ENCODE measurements around the gene USP48. TPM values are rescaled to one million over a fixed set of nuclear protein-coding genes. Genes with fewer than 3 reads are reported as not detected.

Gene USP48
- total RNA-seq, 1 experiment from 2014 or later, result 84.8 TPM

DNA sequence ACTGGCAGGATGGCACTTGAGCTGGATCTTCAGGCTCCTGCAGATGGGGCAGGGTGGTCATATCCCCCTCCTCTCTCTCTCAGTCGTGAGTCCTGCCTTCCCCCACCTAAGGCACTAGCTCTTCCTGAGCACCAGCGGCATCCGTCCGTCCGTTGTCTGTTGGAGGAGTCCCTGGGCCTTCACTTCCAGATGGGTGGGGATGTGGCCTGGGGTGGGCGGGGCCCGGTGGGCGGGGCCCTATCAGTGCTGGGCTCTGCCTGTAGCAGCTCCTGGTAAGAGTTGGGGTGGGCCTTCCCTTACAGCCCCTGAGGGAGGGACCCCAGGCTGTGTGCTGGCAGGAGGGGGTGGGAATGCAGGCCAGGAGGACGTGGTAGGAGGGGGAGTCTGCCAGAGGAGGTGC is 39.4 kb upstream of the USP48 start:
- no peak overlapping the region for H3K23ac ChIP-seq (ENCODE audit: insufficient read length, low read depth, low read length)
- TF ChIP-seq, protein P1, sequence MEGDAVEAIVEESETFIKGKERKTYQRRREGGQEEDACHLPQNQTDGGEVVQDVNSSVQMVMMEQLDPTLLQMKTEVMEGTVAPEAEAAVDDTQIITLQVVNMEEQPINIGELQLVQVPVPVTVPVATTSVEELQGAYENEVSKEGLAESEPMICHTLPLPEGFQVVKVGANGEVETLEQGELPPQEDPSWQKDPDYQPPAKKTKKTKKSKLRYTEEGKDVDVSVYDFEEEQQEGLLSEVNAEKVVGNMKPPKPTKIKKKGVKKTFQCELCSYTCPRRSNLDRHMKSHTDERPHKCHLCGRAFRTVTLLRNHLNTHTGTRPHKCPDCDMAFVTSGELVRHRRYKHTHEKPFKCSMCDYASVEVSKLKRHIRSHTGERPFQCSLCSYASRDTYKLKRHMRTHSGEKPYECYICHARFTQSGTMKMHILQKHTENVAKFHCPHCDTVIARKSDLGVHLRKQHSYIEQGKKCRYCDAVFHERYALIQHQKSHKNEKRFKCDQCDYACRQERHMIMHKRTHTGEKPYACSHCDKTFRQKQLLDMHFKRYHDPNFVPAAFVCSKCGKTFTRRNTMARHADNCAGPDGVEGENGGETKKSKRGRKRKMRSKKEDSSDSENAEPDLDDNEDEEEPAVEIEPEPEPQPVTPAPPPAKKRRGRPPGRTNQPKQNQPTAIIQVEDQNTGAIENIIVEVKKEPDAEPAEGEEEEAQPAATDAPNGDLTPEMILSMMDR (conservative IDR thresholded peaks at IDR 0.05), result no peak
- no peak overlapping the region for H3K4me2 ChIP-seq (ENCODE audit: insufficient read depth, insufficient read length, low read length)
- H2BK5ac ChIP-seq (ENCODE audit: insufficient read length, low read length), result no peak overlapping the region
- Mint-ChIP-seq H3K4me1 (peaks cover 4 to 13% of the 10 kb centered on the region in 2 experiments), H3K4me3 (no peak overlapping the region), H3K27ac (no peak overlapping the region; a peak in 2 of 7 replicates), H3K27me3 (ENCODE audit: low read depth) (no peaks in the 10 kb centered on the region; the same call in 1 of the 2 replicates), H3K36me3 (ENCODE audit: insufficient read depth in 1 of 3, low read depth in 3 of 3) (peaks cover 12 to 26% (median 19%) of the 10 kb centered on the region in 3 experiments; a peak in 6 of 7 replicates), H3K9me3 (no peaks in the 10 kb centered on the region)
- no peak overlapping the region for H3K18ac ChIP-seq (ENCODE audit: insufficient read length, low read depth, low read length)
- no peak overlapping the region for H3K14ac ChIP-seq (ENCODE audit: insufficient read depth, low read length)
- H3K23me2 ChIP-seq (ENCODE audit: insufficient read length, low read depth, low read length, poor library complexity, severe bottlenecking), result no peaks in the 10 kb centered on the region
- no peak overlapping the region for H2BK20ac ChIP-seq (ENCODE audit: low read depth, low read length, poor library complexity, severe bottlenecking)
- no peaks in the 10 kb centered on the region for H3K4me1 ChIP-seq (ENCODE audit: insufficient read depth, low read length)
- no peak overlapping the region for H3T11ph ChIP-seq (ENCODE audit: low read length)
- no peaks in the 10 kb centered on the region for H4K20me1 ChIP-seq (ENCODE audit: control insufficient read depth, insufficient read depth, insufficient read length)
- no peak overlapping the region for H2AK5ac ChIP-seq (ENCODE audit: insufficient read length, low read length)
- H3K56ac ChIP-seq (ENCODE audit: insufficient read length, low read depth, low read length), result no peak overlapping the region
- no peak overlapping the region for H4K8ac ChIP-seq (replicated peaks; ENCODE audit: insufficient read length, low read depth, low read length)
- H3K27ac ChIP-seq (ENCODE audit: insufficient read length, low read depth, low read length), result no peak overlapping the region
- H3K4ac ChIP-seq (ENCODE audit: low read depth, low read length), result no peak overlapping the region
- DNase-seq, result peak; percentile 89
- no peak overlapping the region for H2BK12ac ChIP-seq (ENCODE audit: insufficient read length, low read depth, low read length)
- no peak overlapping the region for H4K5ac ChIP-seq (ENCODE audit: insufficient read length, low read depth, low read length)
- H3K79me2 ChIP-seq (ENCODE audit: insufficient read depth, low read length), result no peaks in the 10 kb centered on the region
- no peak overlapping the region for H4K91ac ChIP-seq (ENCODE audit: insufficient read length, low read depth, low read length)
- no peaks in the 10 kb centered on the region for H3K27me3 ChIP-seq (ENCODE audit: insufficient read depth, low read length)
- H2BK15ac ChIP-seq (ENCODE audit: low read depth, low read length), result no peak overlapping the region
- no peak overlapping the region for H2AFZ ChIP-seq (ENCODE audit: low read length)
- H3K9ac ChIP-seq (ENCODE audit: extremely low read depth, insufficient read length, low read length), result no peak overlapping the region
- no CpG with 5 or more reads among the region's 9 CpGs for WGBS (ENCODE audit: extremely low coverage, insufficient read length, low lambda C conversion rate)
- H3K79me1 ChIP-seq (ENCODE audit: insufficient read depth, low read depth, low read length, poor library complexity, severe bottlenecking), result no peaks in the 10 kb centered on the region
- H3K9me3 ChIP-seq (ENCODE audit: control insufficient read depth, low read depth, low read length), result no peaks in the 10 kb centered on the region
- no peak overlapping the region for H2BK120ac ChIP-seq (ENCODE audit: low read depth, low read length, poor library complexity, severe bottlenecking)
